ENCODE measurements around the gene SCN11A. TPM values are rescaled to one million over a fixed set of nuclear protein-coding genes. Genes with fewer than 3 reads are reported as not detected.

Gene SCN11A
- 0.09 TPM in 1 of 2 replicates, not detected in the other for total RNA-seq

DNA sequence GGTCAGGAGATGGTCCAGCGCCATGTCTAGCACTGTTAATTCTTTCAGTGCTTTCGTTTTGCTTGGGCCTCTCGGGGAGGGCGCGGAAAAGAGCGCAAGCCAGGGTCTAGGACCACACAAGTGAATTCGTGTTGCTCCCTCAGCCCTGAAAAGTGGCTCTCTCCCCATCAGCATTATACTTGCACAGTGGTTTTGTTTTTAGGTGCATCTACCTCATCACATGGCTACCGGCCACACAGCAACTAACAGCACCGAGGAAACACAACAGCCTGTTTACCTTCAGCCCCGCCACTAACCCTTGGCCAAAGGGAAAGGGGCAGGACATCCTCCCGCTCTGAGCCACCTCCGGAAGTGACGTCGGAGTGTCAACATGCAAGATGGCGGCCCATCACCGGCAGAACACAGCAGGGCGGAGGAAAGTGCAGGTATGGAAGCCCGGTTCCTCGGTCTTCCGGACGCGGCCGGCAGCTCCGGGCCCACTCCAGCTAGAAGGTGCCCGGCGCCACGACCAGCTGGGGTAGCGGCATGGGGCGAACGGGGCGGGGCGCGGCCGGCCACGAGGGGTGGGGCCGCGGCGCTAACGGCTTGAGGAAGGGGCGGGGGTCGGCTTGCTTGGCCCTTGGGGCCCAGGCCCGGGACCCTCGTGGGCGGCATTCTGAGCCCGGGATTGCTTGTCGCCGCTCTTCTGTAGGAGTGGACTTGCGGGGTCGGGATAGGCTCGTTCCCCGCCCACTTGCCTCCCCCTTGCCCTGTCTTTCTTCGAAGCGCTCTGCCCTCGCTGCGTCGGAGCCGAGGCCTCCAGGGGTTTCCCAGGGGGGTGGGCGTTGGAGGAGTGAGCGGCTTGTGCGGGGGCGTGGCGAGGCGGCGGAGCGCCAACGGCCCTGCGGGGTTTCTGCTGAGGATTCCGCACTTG is at the start of gene SCN11A, which contains the start of gene WDR48:
Gene SCN11A, minus strand, starts transcription at position 296 of the 913 bp plus-strand sequence. CDS start 101,582 bp downstream, outside the sequence.
Gene WDR48, plus strand, starts transcription at position 368 of the 913 bp plus-strand sequence. Its CDS starts 10 bp downstream, at position 378.
- intact Hi-C loops (cut with micrococcal nuclease): loop anchor here (1.0 to 5.0 kb wide), 6 partner anchors 55 to 1257 kb away; partner anchors contain the start of genes EIF1B, GORASP1, RPSA and TTC21A

DNA sequence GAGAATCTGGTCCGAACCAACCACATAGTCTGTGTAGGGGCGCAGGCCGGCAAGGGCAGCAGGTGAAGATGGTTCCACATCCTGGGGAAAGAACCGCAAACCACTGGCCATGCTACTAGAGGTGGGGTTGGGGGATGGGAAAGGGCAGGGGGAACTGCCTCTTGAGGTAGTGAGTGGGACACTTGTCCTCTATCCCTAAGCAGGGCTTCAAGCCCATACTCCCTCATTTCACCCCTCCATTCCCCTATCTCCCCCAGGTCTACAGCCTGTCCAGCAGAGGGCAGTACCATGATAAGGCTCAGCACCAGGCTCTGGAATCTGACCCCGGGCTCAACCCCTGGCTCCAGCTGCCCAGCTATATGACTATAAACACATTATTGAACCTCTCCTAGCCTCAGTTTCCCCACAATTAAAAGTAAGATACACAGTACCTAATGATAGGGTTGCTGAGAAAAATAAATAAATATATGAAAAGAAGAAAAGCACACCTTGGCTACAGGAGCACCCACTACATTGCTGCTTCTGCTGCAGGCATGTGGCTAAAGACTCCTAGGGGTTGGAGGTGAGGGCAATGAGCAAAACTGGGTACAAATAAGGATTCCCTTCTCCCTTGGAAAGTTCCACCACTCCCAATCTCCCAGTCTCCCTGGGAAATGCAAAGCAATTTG is 49.4 kb upstream of the SCN11A start:
- intact Hi-C loops (cut with micrococcal nuclease): loop anchor here (1.0 kb wide), 1 partner anchor 187 kb away; no protein-coding TSS in a partner anchor

DNA sequence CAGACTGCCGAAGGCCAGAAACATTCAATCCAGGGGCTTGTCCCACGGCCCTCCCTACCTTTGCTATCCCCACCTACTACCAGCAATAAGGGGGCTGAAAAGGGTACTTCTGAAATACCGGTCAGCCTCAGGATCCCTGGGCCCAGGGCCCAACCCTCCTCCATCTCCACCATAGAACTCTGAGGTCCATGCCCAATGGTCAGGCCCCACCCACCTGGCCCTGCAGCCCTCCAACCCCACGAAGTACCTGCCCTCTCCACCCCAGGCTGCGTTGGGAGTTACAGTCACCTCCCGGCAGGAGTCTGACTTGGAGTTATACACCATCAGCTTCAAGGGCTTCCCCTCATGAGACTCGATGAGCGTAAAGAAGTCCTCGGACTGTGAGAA is 48.7 kb upstream of the SCN11A start:
- intact Hi-C loops (cut with micrococcal nuclease): no loop called here

DNA sequence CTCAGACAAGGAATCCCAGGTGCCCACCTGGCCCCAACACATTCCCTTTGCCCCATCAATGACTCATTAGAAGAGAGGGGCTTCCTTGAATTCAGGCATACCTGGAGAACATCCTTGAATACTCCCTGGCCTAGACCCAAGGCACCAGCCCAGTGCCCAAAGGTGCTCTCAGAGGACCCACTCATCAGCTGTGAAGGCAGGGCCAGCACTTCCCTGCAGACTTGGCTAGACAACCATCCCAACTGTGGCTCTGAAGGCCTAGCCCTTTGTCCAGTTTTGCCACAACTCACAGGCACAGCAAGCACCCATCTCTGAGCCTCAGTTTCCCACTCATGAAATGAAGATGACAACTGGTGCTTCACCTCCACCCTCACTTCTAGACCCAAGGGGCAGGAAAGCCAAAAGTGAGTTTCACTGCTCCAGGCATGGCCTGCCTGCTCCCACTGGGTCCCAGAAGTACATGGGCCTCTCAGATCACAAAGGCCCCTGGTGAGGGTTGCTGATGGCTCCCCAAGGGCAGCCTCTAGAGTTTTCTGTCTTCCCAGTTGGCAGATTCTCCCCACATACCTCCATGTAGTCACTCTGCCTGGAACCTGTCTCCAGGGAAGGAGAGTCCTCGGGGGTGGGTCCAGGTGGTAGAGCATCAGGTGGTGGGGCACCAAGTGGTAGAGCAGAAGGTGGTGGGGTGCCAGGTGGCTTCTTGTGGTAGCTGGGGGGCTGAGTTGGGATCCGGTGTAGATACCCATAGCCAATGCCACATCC is 48.2 kb upstream of the SCN11A start:
- intact Hi-C loops (cut with micrococcal nuclease): no loop called here

DNA sequence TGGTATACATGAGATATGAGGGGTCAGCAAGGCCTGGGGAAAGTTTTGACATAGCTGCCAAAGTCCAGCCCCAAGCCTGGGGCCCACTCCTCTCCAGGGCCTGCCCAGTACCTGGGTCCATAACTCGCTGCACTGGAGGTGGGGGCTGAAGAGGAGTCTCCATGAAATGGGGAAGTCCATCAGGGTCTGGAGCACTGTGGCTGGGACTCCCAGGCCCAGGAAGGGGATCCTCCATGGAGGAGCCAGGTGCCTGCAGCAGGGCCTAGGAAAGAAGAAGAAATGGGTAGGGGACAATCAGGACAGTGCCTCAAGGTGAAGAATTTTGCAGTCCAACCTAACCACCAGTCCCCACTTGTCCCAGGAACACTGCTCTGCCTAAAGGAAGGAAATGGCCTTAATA is 47.5 kb upstream of the SCN11A start:
- intact Hi-C loops (cut with micrococcal nuclease): no loop called here

DNA sequence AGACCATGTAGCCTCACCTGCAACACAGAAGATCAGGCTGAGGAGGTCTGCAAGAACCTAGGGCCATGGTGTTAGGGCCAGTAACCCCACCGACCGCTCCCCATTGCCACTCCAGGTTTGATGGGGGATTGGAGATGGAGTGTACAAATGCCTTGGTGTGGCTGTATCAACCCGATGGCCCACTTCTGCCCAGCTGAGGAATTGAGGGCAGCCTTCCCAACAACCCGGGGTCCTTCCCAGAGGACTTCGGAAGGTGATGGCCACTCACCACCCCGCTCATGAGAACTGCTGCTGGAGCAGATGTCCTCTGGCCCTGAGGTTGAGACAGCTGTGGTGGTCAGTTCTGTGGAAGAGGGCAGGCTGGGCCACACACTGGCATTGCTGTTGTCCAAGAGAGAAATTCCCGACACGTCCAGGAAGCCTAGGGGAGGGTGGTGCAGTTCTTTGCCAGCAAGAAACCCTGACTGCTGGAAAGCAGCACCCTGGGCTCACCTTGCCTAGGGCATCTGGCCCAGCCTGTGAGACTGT is 46.8 kb upstream of the SCN11A start:
- intact Hi-C loops (cut with micrococcal nuclease): no loop called here

DNA sequence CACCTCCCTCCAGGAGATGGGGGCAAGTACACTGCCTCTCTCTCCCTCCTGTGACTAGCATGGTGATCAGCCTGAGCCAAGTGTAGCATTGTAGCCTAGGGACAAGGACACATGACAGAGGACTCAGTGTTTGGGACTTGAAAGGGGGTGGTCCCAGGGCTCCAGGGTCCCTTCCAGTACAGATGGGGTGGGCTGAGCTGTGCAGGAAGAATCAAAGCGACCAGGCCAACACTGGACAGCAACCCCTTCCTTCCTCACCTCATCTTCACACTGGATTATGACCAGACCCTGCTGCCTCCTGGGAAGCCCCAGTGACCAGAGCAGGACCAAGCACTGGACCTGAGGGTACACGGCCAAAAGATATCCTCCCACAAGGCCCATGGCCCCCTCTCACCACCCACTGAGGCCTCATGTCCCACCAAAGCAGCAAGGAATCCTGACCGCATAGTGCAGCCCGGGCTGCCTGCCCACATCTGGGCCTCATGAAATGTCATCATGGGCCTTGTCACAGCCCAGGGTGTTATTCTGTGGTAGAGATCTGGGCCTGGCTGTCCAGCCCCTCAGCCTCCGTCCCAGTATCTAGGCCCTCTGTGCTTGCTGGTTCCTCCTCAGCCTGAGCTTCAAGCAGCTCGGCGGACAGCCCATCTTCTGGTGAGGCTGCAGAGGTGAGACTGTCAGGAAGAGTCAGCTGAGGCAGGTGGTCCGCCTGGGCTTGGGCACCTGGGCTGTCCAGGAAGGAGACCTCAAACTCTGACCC is 46.1 kb upstream of the SCN11A start:
- intact Hi-C loops (cut with micrococcal nuclease): no loop called here

DNA sequence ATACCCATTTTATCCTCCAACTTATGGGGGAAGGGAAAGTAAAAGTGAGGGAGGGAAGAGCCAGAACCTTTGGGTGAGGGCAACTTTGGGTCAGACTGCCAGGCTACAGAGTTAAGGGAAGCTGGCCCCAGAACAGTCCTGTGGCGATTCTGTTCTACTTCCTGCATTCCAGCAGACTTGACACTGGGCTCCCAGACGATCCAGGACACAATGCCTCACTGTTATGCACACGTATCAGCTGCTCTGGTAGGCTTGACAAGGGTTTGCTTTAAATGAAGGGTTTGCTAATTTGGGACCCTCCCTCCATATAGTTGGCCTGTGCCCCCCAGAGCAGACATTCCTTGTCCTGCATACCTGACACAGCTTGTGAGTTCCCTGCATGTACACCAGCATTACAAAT is 45.0 kb upstream of the SCN11A start:
- intact Hi-C loops (cut with micrococcal nuclease): no loop called here

DNA sequence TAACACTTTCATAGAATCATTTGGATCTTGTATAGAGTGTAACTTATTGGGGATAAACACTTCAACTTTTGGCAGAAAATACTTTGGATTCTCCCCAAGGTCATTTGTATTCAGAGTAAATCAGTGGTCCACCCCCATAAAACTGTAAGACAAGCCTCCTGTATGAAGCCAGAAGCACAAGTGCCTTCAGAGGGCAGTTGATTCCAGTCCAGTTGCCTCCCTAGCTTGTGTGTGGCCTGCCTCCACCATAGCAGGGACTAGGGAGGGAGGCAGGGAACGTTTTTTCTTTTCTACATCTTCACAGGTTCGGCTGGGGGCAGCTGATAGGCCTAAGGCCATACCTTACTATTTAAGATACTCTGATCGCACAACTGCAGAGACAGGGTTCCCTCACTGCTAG is 44.0 kb upstream of the SCN11A start:
- intact Hi-C loops (cut with micrococcal nuclease): no loop called here

DNA sequence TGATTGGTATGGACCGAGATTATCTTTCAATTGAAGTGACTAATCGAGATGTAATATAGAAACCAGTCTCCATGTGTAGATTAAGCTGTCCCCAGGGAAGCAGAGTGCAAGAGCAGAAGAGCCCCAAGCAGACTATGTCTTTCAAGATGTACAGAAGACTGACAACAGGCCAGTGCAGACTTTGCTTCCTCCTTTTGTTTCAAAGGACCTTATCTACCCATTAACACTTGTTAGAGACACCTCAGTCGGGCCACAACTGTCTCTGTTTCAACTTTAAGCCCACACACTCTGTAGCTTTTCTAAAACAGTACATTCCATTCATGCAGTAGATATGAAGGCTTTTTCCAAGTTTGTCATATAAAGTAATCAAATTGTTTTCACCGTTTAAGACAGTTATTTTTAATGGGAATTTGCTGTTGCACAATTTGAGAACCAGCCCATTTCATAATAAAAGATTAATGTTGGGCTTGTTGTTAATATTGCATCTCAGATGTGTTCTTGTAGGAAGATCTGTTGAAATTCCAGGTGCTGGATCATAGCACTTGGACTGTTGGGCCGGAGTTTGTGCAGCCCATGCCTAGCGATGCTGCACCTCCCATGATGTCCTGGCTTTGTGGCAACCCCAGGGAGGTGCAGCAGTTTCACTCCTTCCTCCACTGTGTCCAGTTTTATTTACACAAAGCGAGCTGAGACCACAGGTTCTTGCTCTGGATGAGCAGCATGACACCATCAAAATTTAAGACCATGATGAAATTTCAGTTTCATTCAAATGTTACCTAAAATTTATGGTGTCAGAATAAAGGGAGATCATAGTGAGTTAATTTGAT is 43.3 kb upstream of the SCN11A start:
- intact Hi-C loops (cut with micrococcal nuclease): no loop called here

DNA sequence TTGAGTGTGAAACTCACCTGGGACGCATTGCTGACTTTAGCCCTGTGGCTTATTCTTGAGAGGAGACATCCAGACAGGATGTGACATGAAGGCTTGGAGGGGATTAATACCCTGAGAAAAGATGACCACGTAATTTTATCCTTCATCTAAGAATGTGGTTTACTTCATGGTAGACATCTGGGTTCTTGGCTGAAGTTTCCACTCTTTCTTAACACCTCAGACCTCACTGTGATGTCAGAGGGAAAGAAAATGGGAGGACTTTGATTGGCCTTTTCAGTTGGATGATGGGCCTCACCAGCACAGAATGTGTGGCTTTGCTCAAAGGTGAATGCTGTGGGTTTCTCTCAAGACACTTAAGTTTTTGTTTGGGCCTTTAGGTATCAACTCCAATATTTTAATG is 39.2 kb upstream of the SCN11A start:
- intact Hi-C loops (cut with micrococcal nuclease): no loop called here

DNA sequence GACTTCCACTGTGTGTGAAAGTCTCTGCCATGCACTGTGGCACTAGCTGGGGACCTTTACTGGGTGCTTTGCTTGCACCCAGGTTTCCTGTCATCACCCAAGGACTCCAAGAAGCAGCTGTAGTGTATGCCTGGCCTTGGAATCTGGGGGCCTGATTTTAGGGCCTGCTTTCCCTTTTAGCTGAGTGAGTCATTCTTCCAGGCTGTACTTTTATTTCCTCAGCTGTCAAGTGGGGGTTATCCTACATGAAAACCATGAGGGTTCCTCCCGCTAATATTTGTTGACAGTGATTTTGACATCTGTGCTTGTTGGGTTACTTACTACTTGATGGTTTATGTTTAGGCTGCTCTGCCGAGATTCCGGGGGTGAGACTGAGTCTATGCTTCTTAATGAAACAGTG is 37.1 kb upstream of the SCN11A start:
- intact Hi-C loops (cut with micrococcal nuclease): no loop called here

DNA sequence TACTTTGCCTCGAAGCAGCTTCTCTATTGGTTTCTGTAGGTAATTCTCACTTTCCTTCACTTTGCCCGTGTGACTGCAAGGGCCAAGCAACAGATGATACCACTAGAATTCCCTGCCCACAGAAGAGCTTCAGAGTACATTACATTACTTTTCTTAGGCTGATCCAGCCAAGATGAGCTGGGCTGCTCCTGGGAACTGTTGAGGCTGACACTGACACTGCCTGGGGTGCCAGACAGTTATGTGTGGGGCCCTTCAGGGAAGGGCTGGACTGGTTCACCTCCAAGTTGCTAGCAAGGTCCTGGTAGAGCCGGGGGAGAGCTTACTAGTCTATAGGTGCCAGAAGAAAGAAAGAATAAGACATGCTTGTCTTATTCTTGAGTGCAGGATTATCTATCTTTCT is 36.7 kb upstream of the SCN11A start:
- intact Hi-C loops (cut with micrococcal nuclease): no loop called here

DNA sequence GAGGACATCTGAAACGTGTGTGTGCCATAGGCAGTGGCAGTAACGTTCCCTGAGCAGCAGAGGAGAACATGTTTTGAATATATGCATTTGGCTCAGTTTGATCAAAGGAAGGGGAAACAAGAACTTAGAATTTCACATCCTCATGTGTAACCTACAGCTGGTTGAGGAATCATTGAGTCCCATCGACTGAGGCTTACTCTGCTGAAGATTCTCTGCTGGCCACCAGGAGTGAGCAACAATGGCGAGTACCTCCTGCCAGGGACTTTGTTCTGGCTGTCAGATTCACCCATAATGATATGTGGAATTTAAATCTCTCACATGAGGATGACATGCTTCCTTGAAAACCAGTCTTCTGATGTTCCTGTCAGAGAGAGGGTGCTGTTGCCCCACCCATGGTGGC is 34.4 kb upstream of the SCN11A start:
- intact Hi-C loops (cut with micrococcal nuclease): no loop called here

DNA sequence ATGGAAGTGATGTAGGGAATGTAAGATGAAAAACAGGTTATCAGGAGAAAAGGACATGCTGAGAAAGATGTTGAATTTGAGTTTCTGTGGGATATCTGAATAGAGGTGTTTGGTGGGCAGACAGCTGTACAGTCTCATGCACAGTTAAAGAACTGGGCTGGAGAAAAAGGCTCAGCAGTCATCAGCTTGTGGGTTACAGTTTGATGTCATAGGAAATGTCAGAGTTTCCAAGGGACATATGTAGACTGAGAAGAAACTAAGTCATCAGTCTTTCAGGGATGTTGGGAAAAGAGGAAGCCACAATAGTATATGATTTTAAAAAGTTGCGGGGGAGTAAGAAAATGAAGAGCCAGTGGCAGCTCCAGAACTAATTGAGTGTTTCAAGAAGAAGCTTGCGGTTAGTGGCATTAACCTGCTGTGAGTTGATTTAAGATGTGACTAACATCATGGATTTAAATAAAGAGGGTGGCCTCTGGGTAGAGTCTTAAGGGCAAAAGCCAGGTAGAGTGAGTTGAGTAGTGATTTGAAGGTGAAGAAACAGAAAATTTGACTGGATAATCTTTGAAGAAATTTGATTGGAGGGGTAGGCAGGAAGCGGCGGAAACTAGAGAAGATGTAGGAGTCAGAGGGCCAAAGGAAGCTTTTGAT is 31.0 kb upstream of the SCN11A start:
- intact Hi-C loops (cut with micrococcal nuclease): no loop called here

DNA sequence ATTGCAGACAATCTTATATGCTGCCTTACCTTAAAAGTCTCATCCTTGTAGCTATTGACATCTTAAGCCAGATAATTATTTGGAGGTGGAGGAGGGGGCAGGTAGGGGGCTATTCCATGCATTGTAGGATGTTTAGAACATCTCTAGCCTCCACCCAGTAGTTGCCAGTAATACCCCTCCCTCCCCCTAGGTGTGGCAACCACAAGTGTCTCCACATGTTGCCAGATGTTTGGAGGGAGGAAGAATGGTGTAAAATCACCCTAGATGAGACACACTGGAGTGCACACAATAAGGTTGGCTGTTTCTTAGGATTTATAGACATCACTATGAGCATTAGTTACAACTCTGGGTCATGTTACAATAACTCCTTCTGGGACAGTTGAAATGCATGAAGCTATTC is 28.3 kb upstream of the SCN11A start:
- intact Hi-C loops (cut with micrococcal nuclease): no loop called here

DNA sequence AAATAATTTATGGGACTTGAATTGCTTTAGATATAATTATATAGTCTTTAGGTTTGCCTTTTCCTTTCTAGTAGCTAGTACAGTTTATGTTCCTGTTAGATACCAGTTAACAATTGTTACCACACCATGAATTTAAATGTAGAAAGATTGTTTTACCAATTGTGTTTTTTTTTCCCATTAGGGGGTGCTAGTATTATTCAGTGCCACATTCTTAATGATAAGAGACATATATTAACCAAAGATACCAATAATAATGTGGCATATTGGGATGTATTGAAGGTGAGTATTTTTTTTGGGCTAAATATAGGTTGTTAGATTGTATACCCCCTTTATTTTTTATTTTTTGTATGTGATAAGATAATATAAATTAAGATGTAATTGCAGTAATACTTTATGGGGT is 27.8 kb upstream of the SCN11A start:
- intact Hi-C loops (cut with micrococcal nuclease): loop anchor here (2.0 kb wide), 1 partner anchor 15 kb away; no protein-coding TSS in a partner anchor

DNA sequence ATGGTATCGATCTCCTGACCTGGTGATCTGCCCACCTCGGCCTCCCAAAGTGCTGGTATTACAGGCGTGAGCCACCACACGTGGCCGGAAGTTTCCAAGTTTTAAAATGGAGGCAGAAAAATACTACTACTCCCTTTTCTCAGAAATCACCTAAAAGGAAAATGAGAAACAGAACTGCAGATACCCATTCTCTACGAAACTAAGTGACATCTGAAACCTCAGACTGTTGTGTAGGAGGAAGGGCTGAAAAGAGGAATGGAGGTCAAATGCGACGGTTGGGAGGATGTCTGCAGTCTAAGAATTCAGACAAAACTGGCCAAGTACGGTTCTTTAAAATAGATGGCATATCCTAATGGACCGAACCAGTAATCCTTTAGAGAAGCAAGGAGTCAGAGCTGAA is 24.2 kb upstream of the SCN11A start:
- intact Hi-C loops (cut with micrococcal nuclease): no loop called here

DNA sequence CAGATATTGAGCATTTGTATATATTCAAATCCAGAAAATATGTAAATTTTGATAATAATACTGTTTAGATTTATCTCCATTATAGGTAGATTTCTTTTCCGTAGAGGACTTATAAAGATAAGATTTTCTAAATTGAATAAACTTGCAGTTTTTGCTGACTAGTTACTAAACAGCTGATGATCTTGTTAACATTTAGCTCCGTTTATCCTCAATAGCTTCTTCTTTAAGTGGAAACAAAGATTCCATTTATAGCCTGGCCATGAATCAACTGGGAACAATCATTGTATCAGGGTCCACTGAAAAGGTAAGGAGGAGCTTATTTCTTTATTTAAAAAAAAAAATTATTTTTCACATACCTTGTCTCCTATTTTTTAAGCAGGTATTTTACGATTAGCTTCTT is 16.8 kb upstream of the SCN11A start:
- intact Hi-C loops (cut with micrococcal nuclease): no loop called here
